Activated CD8-positive, alpha-beta memory T cell treated with anti-CD3 and anti-CD28 coated beads for 24 hours (primary cell): ENCODE measurements around the gene SAMD10.
A peak's percentile ranks its signal among the peaks of the same experiment; 100 is the strongest.
"Not testable (repeated sequence)": the region's sequence is repeated elsewhere in the genome, so short reads cannot be mapped to it uniquely, and the experiment has no call there.

ENCODE experiments used
- DNase-seq: peaks from one replicate; pipeline ENCODE4 v3.0.0-alpha.2; 2020

The SAMD10 gene

DNA sequence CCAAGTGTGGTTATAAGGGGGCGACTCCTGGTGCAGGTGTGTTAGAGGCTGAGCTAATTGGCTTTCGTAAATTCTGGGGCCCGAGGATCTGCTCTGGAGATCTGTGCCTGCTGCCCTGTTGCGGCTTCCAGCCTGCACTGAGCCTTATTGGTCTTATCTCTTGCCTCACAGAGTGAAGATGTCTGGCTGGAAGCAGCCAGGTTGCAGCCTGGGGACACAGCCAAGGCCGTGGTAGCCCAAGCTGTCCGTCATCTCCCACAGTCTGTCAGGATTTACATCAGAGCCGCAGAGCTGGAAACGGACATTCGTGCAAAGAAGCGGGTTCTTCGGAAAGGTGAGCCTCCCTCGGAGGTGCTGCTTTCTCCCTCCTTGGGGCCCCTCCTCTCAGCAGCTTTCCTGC lies 21.5 kb upstream of the SAMD10 start:
- no peak for DNase-seq

DNA sequence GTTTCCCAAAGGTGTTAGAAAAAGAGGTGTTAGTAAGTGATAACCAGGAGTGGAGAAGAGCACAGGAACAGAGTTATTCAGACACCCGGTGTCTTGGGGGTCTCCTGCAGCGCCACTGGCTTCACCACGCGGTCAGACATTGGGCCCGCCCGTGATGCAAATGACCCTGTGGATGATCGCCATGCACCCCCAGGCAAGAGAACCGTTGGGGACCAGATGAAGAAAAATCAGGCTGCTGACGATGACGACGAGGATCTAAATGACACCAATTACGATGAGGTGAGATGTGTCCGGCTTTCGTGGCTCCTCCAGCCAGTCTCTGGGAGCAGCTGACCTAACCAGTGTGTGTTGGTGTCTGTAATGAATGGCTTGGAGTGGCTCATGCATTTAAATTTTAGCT lies 3.5 kb upstream of the SAMD10 start:
- no peak for DNase-seq

DNA sequence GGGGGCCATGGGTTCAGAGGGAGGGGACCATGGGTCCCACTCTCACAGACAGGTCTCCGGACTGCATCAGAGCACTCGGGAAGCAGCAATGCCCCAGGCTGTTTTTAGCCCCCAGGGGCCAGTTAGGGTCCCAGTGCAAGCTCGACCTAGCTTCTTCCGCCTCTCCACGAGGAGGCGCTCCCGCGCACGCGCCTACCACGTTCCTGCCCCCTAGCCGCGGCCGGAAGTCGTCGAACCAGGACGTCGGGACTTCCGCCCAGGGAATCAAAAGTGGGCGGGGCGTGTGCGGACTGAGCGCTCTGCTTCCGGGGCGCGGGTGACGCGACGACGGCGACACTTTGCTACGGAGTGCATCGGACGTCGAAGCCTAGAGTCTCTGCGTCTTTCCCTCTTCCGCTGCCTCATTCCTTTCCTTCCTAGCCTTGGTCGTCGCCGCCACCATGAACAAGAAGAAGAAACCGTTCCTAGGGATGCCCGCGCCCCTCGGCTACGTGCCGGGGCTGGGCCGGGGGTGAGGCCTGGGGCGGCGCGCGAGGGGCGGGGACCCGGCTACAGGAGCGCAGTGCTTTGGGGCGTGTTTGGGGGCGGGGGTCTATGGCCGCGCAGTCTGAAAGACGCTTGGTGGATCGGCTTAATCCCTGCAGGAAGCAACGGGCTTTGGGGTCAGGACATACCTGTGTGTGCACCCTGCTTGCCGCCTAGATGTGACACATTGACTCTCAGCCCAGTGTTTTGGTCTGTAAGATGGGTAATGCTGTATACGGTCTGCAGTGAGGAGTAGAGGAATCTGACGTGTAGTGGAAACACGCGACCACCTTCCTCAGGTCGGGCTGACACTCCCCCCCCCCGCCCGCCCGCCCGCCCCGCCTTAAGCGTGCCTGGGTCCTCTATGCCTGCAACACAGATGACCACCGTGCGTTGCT lies 1.6 kb upstream of the SAMD10 start, which contains the start of gene PRPF6:
PRPF6 (plus strand) TSS at position 327 of the 923 bp plus-strand sequence; CDS start at position 441, 114 bp downstream.
- DNase-seq, result peak; percentile 95

DNA sequence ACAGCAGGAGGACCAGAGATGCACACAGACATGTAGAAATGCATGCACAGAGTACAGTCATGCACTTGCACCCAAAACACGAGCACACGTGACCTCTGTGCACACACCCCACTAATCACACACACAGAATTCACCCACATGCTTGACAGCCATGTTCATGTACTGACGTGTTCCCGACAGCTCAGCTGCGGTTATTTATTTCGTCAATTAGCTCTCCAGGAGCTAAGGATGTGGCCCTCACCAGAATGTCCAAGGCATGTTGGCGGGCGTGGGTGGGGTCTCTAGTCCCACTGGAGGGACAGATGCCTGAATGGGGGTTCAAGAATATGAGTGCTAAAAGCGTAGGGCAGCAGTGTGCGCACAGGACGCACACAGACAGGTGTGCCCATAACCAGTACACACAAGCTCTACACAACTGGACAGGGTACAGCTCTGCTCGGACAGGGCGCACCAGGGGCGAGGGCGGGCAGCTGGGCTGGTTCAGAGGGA lies 919 bp upstream of the SAMD10 start:
- peak; percentile 74 for DNase-seq

DNA sequence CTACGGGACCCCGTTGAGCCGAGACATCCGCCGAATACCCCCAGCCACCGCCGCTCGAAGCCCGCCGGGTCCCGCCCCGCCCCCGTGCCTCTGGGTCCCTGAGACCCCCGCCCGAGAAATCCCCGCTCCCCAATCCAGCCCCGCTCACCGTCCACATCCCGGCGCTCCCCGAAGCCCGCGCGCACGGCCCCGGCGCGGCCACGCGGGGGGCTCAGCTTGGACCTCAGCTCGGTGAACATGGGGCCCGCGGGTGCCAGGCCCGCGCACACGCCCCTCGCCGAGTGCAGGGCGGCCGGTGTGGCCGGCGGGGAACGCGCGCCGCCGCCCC lies 249 bp downstream of the SAMD10 start:
- DNase-seq, result no peak

DNA sequence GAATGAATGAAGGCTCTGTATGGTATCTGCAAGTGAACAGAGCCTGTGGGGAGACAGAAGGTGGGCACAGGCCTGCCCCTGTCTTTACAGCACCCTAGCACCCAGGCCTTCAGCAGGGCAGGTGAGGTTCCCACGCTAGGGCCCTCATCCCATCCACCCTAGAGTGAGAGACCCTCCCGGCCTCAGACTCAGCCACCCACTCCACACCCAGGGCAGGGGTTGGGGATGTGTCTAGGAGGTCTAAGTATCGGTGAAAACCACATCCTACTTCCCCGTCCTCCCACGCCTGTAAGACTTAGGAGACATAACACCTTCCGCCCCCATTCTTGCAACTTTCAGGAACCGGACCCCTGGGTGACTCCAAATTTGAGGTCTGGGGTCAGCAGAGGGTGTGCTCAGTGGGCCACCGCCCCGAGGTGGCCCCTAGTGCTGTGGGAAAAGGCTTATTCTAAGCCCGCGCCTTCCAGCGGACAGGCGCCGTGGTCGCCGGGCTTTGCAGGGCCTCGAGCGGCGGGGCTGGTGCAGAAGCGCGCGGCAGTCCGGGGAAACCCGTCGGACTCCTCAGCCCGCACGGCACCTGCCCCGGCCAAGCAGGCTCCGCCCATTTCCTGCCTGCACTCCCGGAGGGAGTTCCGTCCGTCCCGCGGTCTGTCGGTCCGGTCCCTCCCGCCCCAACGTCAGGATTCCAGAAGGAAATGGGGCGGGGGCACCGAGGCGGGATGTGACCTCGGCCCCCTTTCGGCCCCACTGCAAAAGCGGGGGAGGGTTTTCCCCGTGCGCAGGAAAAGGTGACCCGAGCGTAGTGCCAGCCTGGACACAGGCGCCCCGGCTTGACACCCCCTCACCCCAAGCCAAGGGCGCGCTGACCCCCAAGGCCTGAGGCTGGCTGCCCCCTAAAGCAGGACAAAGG lies 868 bp downstream of the SAMD10 start:
- peak; percentile 86 for DNase-seq

DNA sequence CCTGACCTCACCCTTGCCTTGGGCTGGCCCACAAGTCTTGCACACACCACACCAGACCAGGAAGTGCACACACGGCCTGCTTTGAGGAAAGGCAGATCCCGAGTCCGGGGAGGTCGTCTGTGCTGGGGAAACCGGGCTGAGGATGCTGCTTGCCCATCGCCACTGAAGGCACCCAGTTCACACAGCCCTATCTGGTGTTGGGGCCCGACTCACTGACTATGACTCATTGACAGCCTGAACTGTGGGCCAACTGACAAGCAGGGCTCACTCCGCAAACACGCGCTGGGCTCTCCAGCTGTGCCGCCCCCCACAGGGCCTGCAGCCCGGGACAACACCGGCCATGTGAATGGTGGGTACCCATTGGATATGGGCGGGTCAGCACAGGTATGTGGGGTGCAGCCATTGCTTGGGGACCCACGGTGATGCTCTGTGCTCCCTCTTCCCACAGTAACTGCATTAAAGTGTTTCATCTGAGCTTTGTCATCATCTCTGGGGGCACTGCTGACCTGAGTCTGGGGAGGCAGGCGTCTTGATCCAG lies 1.6 kb downstream of the SAMD10 start:
- DNase-seq, result peak; percentile 87

DNA sequence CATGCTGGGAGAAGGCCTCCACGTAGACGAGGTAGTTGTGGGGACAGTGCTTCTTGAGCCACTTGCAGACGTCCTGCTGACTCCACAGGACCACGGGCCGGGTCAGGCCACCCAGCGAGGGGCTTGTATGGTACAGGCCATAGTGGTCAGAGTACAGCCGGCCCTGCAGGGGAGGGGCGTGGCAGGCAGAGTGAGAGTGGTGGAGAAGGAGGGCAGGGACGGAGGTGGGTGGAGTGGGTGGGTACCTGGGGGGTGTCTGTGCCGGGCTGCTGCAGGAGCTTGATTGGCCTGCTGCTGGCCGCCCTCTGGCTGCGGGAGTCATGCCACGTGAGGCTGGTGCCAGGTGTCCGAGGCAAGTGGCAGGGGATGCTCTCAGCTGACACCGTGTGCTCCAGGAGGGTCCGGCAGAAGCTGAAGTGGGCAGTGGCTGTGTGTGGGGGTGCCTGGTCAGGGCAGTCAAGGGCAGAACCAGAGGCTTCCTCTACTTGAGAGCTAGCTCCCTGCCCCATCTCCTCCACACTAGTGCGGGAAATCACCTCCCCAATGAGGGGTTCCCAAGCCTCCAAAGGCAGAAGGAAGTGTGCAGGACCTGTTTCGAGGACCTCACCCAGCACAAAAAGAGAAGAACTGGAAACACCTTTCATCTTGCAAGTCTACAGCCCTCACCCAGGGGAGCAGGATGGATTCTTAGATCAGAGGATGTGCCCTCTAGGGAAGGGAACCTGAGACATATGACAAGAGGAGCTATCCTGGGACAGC lies 2.3 kb downstream of the SAMD10 start:
- no peak for DNase-seq

DNA sequence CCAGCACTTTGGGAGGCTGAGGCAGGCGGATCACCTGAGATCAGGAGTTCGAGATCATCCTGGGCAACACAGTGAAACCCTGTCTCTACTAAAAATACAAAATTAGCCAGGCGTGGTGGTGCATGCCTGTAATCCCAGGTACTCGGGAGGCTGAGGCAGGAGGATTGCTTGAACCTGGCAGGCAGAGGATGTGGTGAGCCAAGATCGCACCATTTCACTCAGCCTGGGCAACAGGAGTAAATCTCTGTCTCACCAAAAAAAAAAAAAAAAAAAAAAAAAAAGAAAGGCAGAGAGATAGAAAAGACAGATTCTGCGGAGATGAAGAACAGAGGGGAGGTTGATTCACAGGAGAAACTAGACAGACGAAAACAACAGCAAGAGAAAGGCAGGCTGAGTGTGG lies 2.9 kb downstream of the SAMD10 start:
- DNase-seq, result not testable (repeated sequence)

DNA sequence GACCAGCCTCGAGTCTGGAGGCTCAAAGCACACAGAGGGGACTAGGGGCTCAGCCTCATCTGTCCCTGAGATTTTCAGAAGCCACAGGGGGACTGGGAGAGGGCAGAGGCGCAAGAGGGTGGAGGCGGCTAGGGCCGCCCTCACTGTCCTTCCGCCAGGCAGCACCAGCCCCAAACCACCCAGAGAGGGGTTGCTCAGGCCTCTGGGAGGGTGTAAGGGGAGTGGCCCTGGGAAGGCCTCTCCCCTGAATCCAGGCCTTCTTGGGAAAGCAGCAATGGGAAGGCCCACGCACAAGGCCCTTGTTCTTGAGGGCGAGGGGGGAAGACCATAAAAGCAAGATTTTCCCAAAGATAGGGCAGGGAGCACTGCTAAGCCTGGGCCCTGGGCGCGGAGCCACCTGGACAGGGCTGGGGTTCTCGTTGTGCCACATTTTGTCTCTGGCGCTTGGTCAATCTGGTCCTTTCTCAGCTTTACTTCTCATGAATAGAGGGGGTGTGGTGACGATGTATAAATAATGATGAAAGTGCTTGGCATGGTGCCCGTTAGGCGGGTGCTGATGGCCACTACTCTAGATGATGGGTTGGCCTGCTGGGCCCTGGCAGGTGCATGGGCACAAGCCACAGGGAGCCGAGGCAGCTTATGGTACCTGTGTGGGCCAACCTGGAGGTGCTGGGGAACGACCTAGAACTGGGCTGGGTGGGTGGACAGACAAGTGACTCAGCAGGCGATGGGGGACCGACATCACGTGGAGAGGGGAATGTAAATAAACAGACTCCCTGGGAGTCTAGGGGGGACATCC lies 4.8 kb downstream of the SAMD10 start:
- DNase-seq, result no peak

DNA sequence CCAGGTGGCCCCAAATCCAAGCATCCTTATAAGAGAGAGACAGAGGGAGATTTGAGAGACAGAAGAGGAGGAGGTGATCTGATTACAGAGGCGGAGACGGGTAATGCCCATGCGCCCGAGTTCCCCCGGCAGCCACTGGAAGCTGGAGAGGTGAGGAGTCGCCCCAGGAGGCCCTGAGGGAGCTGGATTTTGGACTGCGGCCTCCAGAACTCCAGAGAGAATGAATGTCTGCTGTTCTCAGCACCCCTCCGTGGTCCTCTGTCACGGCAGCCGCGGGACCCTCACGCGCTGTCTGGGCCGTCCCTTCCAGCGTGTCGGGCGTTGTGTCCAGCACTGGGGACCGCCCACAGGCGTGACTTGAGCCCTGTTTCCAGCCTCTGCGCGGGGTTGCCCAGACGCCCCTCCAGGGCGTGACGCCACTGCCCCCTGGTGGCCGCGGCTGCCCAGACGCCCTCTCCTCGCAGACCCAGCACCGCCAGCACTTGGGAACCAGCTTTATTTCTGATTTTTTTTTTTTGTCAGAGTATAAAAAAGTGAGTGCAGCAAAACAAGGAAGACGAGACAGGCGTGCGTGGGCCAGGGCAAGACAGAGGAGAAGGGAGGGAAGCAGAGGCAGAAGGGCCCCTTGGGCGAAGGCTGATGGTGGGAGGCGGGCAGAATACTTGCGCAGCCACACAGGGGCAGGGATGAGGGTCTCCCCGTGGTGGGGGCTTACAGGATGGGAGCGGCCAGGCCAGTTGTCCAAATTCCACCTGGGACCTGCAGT lies 5.6 kb downstream of the SAMD10 start:
- peak; percentile 93 for DNase-seq

DNA sequence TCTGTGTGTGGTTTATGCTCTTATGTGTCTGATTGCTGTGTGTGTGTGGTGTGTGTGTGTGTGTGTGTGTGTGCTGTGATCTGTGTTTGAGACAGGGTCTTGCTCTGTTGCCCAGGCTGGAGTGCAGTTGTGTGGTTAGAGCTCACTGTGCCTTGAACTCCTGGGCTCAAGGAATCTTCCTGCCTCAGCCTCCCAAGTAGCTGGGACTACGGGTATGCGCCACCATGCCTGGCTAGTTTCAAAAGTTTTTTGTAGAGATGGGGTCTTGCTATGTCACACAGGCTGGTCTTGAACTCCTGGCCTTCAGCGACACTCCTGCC lies 6.3 kb downstream of the SAMD10 start:
- DNase-seq, result no peak

DNA sequence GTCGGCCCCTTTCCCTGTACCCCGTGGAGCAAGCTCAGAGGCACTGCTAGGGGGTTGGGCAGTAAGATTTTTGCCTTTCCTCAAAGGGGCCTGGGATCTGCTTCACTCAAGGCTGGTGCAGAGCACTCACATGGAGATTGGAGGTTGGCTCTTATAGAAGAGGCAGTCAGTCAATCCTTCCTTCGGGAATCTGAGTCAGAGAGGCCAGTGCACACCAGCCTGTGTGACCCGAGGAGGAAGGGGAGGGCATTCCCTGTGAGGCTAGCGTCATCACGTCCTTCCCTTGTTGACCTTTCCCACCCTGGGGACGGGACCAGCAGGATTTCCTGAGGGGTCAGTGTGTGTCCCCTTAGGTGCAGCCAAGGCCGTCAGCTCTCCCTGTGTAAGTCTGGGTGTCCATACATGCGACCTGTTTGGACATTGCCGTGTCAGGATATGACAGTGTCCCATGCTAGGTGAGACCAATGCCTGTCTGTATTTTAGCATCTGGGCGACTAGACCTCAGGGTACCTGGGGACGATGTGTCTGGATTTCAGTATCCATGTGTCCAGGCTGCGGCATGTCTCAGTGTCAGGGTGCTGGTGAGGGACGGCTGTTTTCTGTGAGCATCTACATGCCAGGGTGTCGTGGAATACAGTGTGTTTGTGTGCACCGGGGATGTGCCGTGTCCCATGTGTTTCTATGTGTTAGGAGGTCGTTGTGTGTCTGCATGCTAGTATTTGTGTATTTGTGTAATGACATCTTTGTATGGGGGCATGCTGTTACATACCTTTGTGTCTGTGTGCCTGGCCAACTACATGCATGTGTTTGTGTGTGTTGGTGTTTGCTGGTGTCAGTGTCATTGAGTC lies 6.9 kb downstream of the SAMD10 start:
- peak; percentile 57 for DNase-seq

DNA sequence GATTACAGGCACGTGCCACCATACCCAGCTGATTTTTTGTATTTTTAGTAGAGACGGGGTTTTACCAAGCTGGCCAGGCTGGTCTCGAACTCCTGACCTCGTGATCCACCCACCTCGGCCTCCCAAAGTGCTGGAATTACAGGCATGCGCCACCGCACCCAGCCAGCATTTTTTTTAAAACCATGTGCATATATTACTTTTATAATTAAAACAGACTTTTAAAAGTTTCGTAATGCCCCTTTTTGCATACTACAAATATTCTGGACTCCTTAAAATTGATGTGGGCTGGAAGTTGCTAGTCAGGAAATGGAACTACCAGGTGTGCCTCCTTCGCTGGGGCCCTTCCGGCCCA lies 7.5 kb downstream of the SAMD10 start:
- not testable (repeated sequence) for DNase-seq

DNA sequence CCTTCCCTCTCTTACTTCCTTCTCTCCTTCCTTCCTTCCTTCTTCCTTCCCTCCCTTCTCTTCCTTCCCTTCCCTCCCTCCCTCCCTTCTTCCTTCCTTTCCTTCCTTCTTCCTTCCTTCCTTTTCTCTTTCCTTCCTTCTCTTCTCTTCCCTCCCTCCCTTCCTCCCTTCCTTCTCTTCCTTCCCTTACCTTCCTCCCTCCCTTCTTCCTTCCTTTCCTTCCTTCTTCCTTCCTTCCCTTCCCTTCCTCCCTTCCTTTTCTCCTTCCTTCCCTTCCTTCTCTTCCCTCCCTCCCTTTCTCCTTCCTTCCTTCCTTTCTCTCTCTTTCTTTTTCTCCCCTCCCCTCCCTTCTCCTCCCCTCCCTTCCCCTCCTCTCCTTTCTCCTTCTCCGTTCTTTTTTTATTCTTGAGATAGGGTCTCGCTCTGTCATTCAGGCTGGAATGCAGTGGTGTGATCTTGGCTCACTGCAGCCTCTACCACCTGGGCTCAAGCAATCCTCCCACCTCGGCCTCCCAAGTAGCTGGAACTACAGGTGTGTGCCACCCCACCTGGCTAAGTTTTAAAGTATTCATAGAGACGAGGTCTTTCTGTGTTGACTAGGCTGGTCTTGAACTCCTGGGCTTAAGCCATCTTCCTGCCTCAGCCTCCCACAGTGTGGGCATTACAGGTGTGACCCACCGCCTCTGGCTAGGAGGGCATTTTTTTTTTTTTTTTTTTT lies 8.6 kb downstream of the SAMD10 start:
- no peak for DNase-seq

DNA sequence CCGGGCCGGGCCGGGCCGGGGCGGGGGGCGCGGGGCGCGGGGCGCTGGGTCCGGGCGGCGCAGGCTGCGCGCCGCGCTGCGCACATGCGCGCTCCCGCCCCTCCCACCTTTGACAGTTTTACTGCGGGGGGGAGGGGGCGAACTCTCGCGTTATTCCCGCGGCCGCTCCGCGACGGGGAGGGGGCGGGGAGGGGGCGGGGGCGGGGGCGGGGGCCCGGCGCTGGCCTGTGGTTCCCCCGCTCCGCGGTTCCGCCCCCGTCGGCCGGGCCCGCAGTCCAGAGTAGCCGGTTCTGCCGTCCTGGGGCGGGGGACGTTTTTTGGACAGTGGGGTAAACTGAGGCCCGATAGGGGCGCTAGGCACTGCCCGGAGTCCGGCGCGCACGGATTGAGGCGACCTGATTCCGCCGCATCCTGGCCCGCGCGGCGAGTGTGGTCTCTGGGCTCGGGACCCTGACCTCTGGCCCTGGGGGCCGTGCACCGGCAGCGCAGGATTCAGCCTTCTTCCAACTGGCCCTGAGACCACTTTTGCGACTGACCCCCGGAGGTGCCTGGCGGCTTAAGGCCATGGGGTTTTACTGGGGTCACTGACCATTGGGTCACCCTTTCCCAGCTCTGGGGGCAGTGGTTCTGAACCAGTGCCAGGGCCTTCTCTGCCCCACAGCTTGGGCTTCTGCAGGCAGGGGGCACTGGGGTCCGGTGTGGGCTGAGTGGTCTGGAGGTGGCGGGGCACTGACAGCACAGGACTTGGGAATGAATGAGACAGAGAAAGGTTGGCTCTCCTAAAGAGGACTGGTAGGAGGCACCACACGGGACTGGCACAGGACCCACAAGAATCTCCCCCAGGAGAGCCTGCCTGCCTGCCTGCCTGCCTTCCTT lies 9.4 kb downstream of the SAMD10 start, which contains the start of gene ZNF512B:
ZNF512B (minus strand) TSS at position 93 of the 876 bp plus-strand sequence. CDS start 1,980 bp downstream, outside the sequence.
- peak; percentile 76 for DNase-seq

DNA sequence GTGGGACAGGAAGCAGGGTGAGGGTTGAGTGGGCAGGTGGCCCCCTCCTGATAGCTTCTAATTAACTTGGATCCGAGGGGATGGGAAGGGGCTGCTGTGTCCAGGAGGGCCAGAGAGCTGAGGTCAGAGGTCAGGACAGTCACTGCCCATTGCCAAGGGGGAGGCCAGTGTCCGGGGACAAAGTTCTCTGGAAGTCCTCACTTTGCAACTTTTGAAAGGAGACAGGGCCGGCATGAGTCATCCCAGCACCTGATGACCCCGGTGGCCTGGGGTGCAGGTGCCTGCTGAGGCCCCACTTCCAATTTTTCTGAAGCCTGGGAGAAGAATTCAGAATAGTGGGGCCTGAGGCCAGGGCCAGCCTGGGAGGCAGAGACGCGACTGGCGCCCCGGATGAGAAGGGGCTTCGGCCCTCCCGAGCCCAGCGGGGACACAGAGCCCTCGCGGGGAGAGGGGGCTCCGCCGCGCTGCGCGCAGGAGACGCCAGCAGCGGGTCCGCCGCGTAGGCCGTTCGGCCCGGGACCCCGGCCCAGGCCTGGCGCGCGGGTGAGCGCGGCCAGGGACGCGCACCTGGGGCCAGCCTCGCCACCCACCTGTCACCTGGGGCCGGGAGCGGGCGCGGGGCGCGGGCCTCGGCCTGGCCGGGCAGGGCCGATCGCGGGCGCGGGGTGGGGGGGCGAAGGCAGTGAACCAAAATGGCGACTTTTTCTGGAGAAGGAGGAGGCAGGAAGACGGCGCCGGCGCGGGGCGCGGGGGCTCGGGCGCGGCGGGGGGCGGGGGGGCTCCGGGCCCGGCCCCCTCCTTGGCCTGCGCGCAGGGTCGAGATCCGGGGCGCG lies 10.3 kb downstream of the SAMD10 start:
- DNase-seq, result peak; percentile 76
